A549 (cell line): Measurements from ENCODE around the gene RNF213.

ENCODE experiments used
- EHMT2 ChIP-seq: fragments of 200-600 bp; sonication (generic); IDR thresholded peaks from 2 replicates; pipeline ENCODE4 v1.6.1; 2016; ENCODE audit warnings: antibody characterized with exemption, low read depth, mild to moderate bottlenecking, moderate library complexity
- FOSL2 ChIP-seq, 2 experiments: fragments of 450-650 bp in 1 of 2; fragments of >200 bp in 1 of 2; sonication (Bioruptor Twin) in 1 of 2; formaldehyde crosslinking; IDR thresholded peaks; 2 replicates each; pipeline versions ENCODE4 v1.5.0 to v1.6.1; 2016 to 2020; ENCODE audit warnings: mild to moderate bottlenecking in 1 of 2, moderate library complexity in 1 of 2
- HDAC2 ChIP-seq: fragments of 200-600 bp; sonication (generic); IDR thresholded peaks from 2 replicates; pipeline ENCODE4 v1.6.1; 2016
- POLR2A ChIP-seq: IDR thresholded peaks from 2 replicates; pipeline ENCODE4 v1.6.1; 2012; ENCODE audit warnings: mild to moderate bottlenecking, low read length
- POLR2AphosphoS2 ChIP-seq: conservative IDR thresholded peaks from 2 replicates; pipeline ENCODE4 v1.6.1; 2012; ENCODE audit warnings: low read length, improper control_type of control experiment, inconsistent platforms
- TF ChIP-seq, protein P1 (sequence below): fragments of >200 bp; sonication (Bioruptor Twin); formaldehyde crosslinking; IDR thresholded peaks from 3 replicates; pipeline ENCODE4 v1.5.1; 2016
- TF ChIP-seq, protein P2 (sequence below): IDR thresholded peaks from 2 replicates; pipeline ENCODE4 v1.6.1; 2012; ENCODE audit warnings: low read depth, borderline replicate concordance
- TF ChIP-seq, protein P3 (sequence below): fragments of 450-650 bp; IDR thresholded peaks from 2 replicates; pipeline ENCODE4 v1.6.1; 2014; ENCODE audit warnings: antibody characterized with exemption

DNA sequence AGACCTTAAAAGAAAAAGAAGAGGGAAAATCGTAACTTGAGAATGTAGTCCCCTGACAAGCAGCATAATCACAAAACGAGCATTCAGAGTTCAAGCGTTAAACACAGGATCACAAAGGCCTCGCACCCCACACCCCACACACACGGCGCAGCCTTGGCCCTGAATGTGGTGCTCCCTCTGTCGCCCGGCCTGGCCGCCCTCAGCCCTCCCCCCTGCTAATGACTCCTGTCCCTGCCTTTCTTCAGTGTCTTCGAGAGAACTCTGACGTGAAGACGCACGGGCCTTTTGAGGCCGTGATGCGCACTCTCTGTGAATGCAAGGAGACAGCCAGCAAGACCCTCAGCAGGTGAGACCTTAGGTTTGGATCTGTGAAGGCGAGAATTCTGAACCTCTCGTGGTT lies 106.9 kb downstream of the RNF213 start:
- TF ChIP-seq, protein P1, sequence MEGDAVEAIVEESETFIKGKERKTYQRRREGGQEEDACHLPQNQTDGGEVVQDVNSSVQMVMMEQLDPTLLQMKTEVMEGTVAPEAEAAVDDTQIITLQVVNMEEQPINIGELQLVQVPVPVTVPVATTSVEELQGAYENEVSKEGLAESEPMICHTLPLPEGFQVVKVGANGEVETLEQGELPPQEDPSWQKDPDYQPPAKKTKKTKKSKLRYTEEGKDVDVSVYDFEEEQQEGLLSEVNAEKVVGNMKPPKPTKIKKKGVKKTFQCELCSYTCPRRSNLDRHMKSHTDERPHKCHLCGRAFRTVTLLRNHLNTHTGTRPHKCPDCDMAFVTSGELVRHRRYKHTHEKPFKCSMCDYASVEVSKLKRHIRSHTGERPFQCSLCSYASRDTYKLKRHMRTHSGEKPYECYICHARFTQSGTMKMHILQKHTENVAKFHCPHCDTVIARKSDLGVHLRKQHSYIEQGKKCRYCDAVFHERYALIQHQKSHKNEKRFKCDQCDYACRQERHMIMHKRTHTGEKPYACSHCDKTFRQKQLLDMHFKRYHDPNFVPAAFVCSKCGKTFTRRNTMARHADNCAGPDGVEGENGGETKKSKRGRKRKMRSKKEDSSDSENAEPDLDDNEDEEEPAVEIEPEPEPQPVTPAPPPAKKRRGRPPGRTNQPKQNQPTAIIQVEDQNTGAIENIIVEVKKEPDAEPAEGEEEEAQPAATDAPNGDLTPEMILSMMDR = no peak
- TF ChIP-seq POLR2AphosphoS2 (no peak), POLR2A (no peak), EHMT2 (no peak), HDAC2 (no peak), FOSL2 (IDR thresholded peaks at IDR 0.05) (no peak), FOSL2 (CRISPR knock-in tag; IDR thresholded peaks at IDR 0.05) (no peak)
- TF ChIP-seq, protein P2, sequence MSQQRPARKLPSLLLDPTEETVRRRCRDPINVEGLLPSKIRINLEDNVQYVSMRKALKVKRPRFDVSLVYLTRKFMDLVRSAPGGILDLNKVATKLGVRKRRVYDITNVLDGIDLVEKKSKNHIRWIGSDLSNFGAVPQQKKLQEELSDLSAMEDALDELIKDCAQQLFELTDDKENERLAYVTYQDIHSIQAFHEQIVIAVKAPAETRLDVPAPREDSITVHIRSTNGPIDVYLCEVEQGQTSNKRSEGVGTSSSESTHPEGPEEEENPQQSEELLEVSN = no peak
- TF ChIP-seq, protein P3, sequence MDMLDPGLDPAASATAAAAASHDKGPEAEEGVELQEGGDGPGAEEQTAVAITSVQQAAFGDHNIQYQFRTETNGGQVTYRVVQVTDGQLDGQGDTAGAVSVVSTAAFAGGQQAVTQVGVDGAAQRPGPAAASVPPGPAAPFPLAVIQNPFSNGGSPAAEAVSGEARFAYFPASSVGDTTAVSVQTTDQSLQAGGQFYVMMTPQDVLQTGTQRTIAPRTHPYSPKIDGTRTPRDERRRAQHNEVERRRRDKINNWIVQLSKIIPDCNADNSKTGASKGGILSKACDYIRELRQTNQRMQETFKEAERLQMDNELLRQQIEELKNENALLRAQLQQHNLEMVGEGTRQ = no peak
